ENCODE results near the gene ACKR2.

- TF ChIP-seq POLR2A (IDR thresholded peaks at IDR 0.05) (no peak), POLR2AphosphoS5 (IDR thresholded peaks at IDR 0.05) (no peak), CTCF (IDR thresholded peaks at IDR 0.05) (no peak)
Measured at GRCh38 chr3:42826141-42826540, 16.9 kb downstream of the ACKR2 start.

Data from stomach (tissue), 4 donors.